Hepatocyte (in vitro differentiated cells): Measurements from ENCODE around the gene EXOC3L4. TPM values are rescaled to one million over a fixed set of nuclear protein-coding genes. Genes with fewer than 3 reads are reported as not detected.

ENCODE experiments used
- DNase-seq: peaks from one replicate; pipeline ENCODE4 v3.0.0-alpha.2; 2016; ENCODE audit warnings: low spot score
- H2AFZ ChIP-seq: fragments of 200-600 bp; sonication (generic); 2 replicates; pipeline ENCODE4 v1.6.0; 2016; ENCODE audit warnings: antibody characterized with exemption, mild to moderate bottlenecking
- H3K27ac ChIP-seq: fragments of 200-600 bp; sonication (generic); 2 replicates; pipeline ENCODE4 v1.5.1; 2016; ENCODE audit warnings: mild to moderate bottlenecking
- H3K27me3 ChIP-seq: fragments of 200-600 bp; sonication (generic); 2 replicates; pipeline ENCODE4 v1.6.1; 2016
- H3K36me3 ChIP-seq: fragments of 200-600 bp; sonication (generic); replicated peaks from 2 replicates; pipeline ENCODE4 v1.5.1; 2016; ENCODE audit warnings: low read depth; ENCODE audit not compliant: insufficient read depth
- H3K4me1 ChIP-seq: fragments of 200-600 bp; sonication (generic); 2 replicates; pipeline ENCODE4 v1.5.1; 2016; ENCODE audit warnings: mild to moderate bottlenecking, moderate library complexity; ENCODE audit not compliant: insufficient read depth
- H3K4me2 ChIP-seq: fragments of 200-600 bp; sonication (generic); 2 replicates; pipeline ENCODE4 v1.6.0; 2016
- H3K4me3 ChIP-seq: fragments of 200-600 bp; sonication (generic); 2 replicates; pipeline ENCODE4 v1.5.1; 2016; ENCODE audit warnings: mild to moderate bottlenecking
- H3K79me2 ChIP-seq: fragments of 200-600 bp; sonication (generic); 2 replicates; pipeline ENCODE4 v1.6.0; 2017; ENCODE audit warnings: mild to moderate bottlenecking
- H3K9me2 ChIP-seq: fragments of 200-600 bp; sonication (generic); replicated peaks from 2 replicates; pipeline ENCODE4 v1.6.0; 2017; ENCODE audit warnings: mild to moderate bottlenecking; ENCODE audit not compliant: insufficient read depth
- H3K9me3 ChIP-seq: fragments of 200-600 bp; sonication (generic); 2 replicates; pipeline ENCODE4 v1.5.1; 2016; ENCODE audit warnings: low read depth, mild to moderate bottlenecking
- H4K20me1 ChIP-seq: fragments of 200-600 bp; sonication (generic); 2 replicates; pipeline ENCODE4 v1.6.0; 2016; ENCODE audit warnings: mild to moderate bottlenecking; ENCODE audit not compliant: insufficient read depth, poor library complexity, severe bottlenecking
- CTCF ChIP-seq: fragments of 200-600 bp; sonication (generic); IDR thresholded peaks from 2 replicates; pipeline ENCODE4 v1.5.1; 2016; ENCODE audit warnings: antibody characterized with exemption, mild to moderate bottlenecking; ENCODE audit not compliant: poor library complexity
- EZH2 ChIP-seq: fragments of 200-600 bp; sonication (generic); IDR thresholded peaks from 2 replicates; pipeline ENCODE4 v1.6.1; 2016; ENCODE audit warnings: antibody characterized with exemption, mild to moderate bottlenecking, borderline replicate concordance
- EZH2phosphoT487 ChIP-seq: fragments of 200-600 bp; sonication (generic); IDR thresholded peaks from one replicate; pipeline ENCODE4 v1.6.1; 2018; ENCODE audit warnings: antibody characterized with exemption, mild to moderate bottlenecking, low read depth, moderate library complexity; ENCODE audit not compliant: unreplicated experiment, severe bottlenecking
- WGBS: methylation state at CpG from one replicate; pipeline ENCODE4 v1.1.6; 2016; ENCODE audit warnings: low lambda C conversion rate; ENCODE audit errors: missing lambda C conversion rate; 5-methylcytosine and 5-hydroxymethylcytosine counted together
- polyA plus RNA-seq: library from polyadenylated mRNA; unstranded; fragments of >200 nt; fragmentation: Nextera tagmentation; extraction: Ambion mirVana; gene quantifications from 2 replicates; pipeline ENCODE4 v1.2.1, GENCODE V29; 2016
- total RNA-seq: library from RNA; depleted of rRNA; stranded (reverse); fragments of >200 nt; gene quantifications from 2 replicates; pipeline ENCODE4 v1.2.3, GENCODE V29; 2014

EXOC3L4 gene
- total and polyA plus RNA-seq, 2 experiments from 2014 or later: 35.3 to 40.3 TPM

GRCh38 chr14:103052407-103052806 lies 42.1 kb upstream of the EXOC3L4 start:
- H3K4me3 ChIP-seq: no peak overlapping the region
- WGBS: 94% methylated on average over 10 of the region's 10 CpGs
- H3K36me3 ChIP-seq: no peaks in the 10 kb centered on the region
- no peak overlapping the region for H3K4me2 ChIP-seq
- H4K20me1 ChIP-seq: peaks cover 87% of the 10 kb centered on the region
- H3K27me3 ChIP-seq: no peaks in the 10 kb centered on the region
- H3K27ac ChIP-seq: no peak overlapping the region
- H3K9me3 ChIP-seq: no peaks in the 10 kb centered on the region
- no peak for TF ChIP-seq EZH2phosphoT487
- no peak for TF ChIP-seq CTCF
- TF ChIP-seq EZH2: no peak
- H3K9me2 ChIP-seq: no peaks in the 10 kb centered on the region
- H3K4me1 ChIP-seq: peaks cover 18% of the 10 kb centered on the region
- H3K79me2 ChIP-seq: peaks cover 93% of the 10 kb centered on the region
- no peak for DNase-seq
- no peak overlapping the region for H2AFZ ChIP-seq

GRCh38 chr14:103055695-103056094 lies 38.8 kb upstream of the EXOC3L4 start:
- Histone ChIP-seq H3K4me1 (peaks cover 34% of the 10 kb centered on the region), H3K4me2 (peak overlapping the region; percentile 89), H2AFZ (no peak overlapping the region), H3K36me3 (no peaks in the 10 kb centered on the region), H3K27ac (peak overlapping the region; percentile 95), H3K9me3 (no peaks in the 10 kb centered on the region), H3K4me3 (no peak overlapping the region), H3K9me2 (no peaks in the 10 kb centered on the region), H3K27me3 (no peaks in the 10 kb centered on the region), H4K20me1 (peaks cover 56% of the 10 kb centered on the region), H3K79me2 (peaks cover 82% of the 10 kb centered on the region)
- DNase-seq: no peak
- TF ChIP-seq EZH2phosphoT487 (no peak), EZH2 (no peak), CTCF (no peak)
- 70% methylated on average over 8 of the region's 8 CpGs for WGBS

- H3K27ac ChIP-seq: peak overlapping the region; percentile 95
- no peaks in the 10 kb centered on the region for H3K27me3 ChIP-seq
- peaks cover 74% of the 10 kb centered on the region for H3K79me2 ChIP-seq
- peak overlapping the region; percentile 89 for H3K4me2 ChIP-seq
- TF ChIP-seq CTCF (no peak), EZH2phosphoT487 (no peak)
- H2AFZ ChIP-seq: peak overlapping the region; percentile 46
- H3K36me3 ChIP-seq: no peaks in the 10 kb centered on the region
- no peaks in the 10 kb centered on the region for H3K9me2 ChIP-seq
- H3K4me1 ChIP-seq: peaks cover 34% of the 10 kb centered on the region
- peak; percentile 87 for DNase-seq
- peak overlapping the region; percentile 85 for H3K4me3 ChIP-seq
- H4K20me1 ChIP-seq: peaks cover 48% of the 10 kb centered on the region
- no peaks in the 10 kb centered on the region for H3K9me3 ChIP-seq
- 2% methylated on average over 36 of the region's 50 CpGs for WGBS
Measured at GRCh38 chr14:103056322-103057027, 38.0 kb upstream of the EXOC3L4 start.
